Caki2 (cell line): Measurements from ENCODE around the gene PLEKHO2. TPM values are rescaled to one million over a fixed set of nuclear protein-coding genes. Genes with fewer than 3 reads are reported as not detected.

Experiments used
- DNase-seq: peaks from one replicate; pipeline ENCODE4 v3.0.0-alpha.2; 2015; ENCODE audit warnings: low read depth
- in situ Hi-C: cut with HindIII; loops from 2 replicates; pipeline ENCODE4 v1.10.0; 2016; ENCODE audit warnings: low sequenced_read_pairs, low pct_unique_long_range_greater_than_20kb, mixed read lengths
- total RNA-seq: library from RNA; depleted of rRNA; stranded (reverse); fragments of >200 nt; shearing (Covaris generic); gene quantifications from 2 replicates; pipeline ENCODE4 v1.2.3, GENCODE V29; 2014; ENCODE audit warnings: low replicate concordance

PLEKHO2 gene
- total RNA-seq, 1 experiment from 2014 or later, result 10.4 TPM

- no peak for DNase-seq
- in situ Hi-C loops, result no loop called here
These were observed 25.3 kb upstream of the PLEKHO2 start for GRCh38 chr15:64816452-64816851.

- no peak for DNase-seq
- in situ Hi-C loops, result no loop called here
These were observed 16.7 kb upstream of the PLEKHO2 start for GRCh38 chr15:64824929-64825430.

- peak; percentile 97 for DNase-seq
- in situ Hi-C loops, result no loop called here
These were observed 16.1 kb upstream of the PLEKHO2 start, which contains the start of gene PIF1 for GRCh38 chr15:64825431-64826294. TSS of gene PIF1 (minus strand) at chr15:64825647. CDS start at chr15:64824335, 1,312 bp downstream.

- in situ Hi-C loops, result no loop called here
- no peak for DNase-seq
These were observed 12.7 kb upstream of the PLEKHO2 start for GRCh38 chr15:64828985-64829384.

GRCh38 chr15:64833690-64834089 is 8.0 kb upstream of the PLEKHO2 start:
- no peak for DNase-seq
- in situ Hi-C loops, result no loop called here

- no peak for DNase-seq
- in situ Hi-C loops, result no loop called here
These were observed 5.6 kb upstream of the PLEKHO2 start for GRCh38 chr15:64836023-64836536.

- no peak for DNase-seq
- in situ Hi-C loops, result no loop called here
These were observed 4.2 kb upstream of the PLEKHO2 start for GRCh38 chr15:64837502-64837901.

- no peak for DNase-seq
- in situ Hi-C loops, result no loop called here
These were observed 713 bp upstream of the PLEKHO2 start for GRCh38 chr15:64841060-64841343.

GRCh38 chr15:64842096-64842939 is 603 bp downstream of the PLEKHO2 start:
- in situ Hi-C loops, result no loop called here
- peak; percentile 29 for DNase-seq

- in situ Hi-C loops, result no loop called here
- no peak for DNase-seq
These were observed 1.4 kb downstream of the PLEKHO2 start for GRCh38 chr15:64842986-64843561.

- in situ Hi-C loops, result no loop called here
- no peak for DNase-seq
These were observed 2.3 kb downstream of the PLEKHO2 start for GRCh38 chr15:64843991-64844390.

GRCh38 chr15:64844576-64845145 is 2.9 kb downstream of the PLEKHO2 start:
- DNase-seq, result no peak
- in situ Hi-C loops, result no loop called here

- no peak for DNase-seq
- in situ Hi-C loops, result no loop called here
These were observed 3.5 kb downstream of the PLEKHO2 start for GRCh38 chr15:64845183-64845611.

GRCh38 chr15:64845831-64846595 is 4.3 kb downstream of the PLEKHO2 start:
- no peak for DNase-seq
- in situ Hi-C loops, result no loop called here

GRCh38 chr15:64847016-64847415 is 5.3 kb downstream of the PLEKHO2 start:
- in situ Hi-C loops, result no loop called here
- DNase-seq, result no peak

GRCh38 chr15:64847448-64847847 is 5.7 kb downstream of the PLEKHO2 start:
- in situ Hi-C loops, result no loop called here
- no peak for DNase-seq

- in situ Hi-C loops, result no loop called here
- DNase-seq, result no peak
These were observed 6.4 kb downstream of the PLEKHO2 start for GRCh38 chr15:64847876-64848716.
